Epithelial cell of esophagus (primary cell): Measurements from ENCODE around the gene TLK1.
"Not testable (repeated sequence)": the region's sequence is repeated elsewhere in the genome, so short reads cannot be mapped to it uniquely, and the experiment has no call there.

Experiments
- DNase-seq: peaks from one replicate; pipeline ENCODE4 v3.0.0; 2010; ENCODE audit warnings: low read depth
- H3K4me3 ChIP-seq: 2 replicates; pipeline ENCODE4 v1.5.1; 2011; ENCODE audit warnings: mild to moderate bottlenecking, low read length, control low read depth
- TF ChIP-seq, protein P1 (sequence below): IDR thresholded peaks from 2 replicates; pipeline ENCODE4 v1.5.1; 2011; ENCODE audit warnings: low read depth, mild to moderate bottlenecking, low read length, control low read depth, inconsistent platforms; ENCODE audit not compliant: insufficient read depth; ENCODE audit errors: missing control alignments

The TLK1 gene

GRCh38 chr2:171100370-171100769, 60.3 kb downstream of the TLK1 start:
- TF ChIP-seq, protein P1, sequence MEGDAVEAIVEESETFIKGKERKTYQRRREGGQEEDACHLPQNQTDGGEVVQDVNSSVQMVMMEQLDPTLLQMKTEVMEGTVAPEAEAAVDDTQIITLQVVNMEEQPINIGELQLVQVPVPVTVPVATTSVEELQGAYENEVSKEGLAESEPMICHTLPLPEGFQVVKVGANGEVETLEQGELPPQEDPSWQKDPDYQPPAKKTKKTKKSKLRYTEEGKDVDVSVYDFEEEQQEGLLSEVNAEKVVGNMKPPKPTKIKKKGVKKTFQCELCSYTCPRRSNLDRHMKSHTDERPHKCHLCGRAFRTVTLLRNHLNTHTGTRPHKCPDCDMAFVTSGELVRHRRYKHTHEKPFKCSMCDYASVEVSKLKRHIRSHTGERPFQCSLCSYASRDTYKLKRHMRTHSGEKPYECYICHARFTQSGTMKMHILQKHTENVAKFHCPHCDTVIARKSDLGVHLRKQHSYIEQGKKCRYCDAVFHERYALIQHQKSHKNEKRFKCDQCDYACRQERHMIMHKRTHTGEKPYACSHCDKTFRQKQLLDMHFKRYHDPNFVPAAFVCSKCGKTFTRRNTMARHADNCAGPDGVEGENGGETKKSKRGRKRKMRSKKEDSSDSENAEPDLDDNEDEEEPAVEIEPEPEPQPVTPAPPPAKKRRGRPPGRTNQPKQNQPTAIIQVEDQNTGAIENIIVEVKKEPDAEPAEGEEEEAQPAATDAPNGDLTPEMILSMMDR = no peak
- no peak for DNase-seq
- H3K4me3 ChIP-seq = no peak overlapping the region

GRCh38 chr2:171098607-171099006, 62.1 kb downstream of the TLK1 start:
- H3K4me3 ChIP-seq = no peak overlapping the region
- TF ChIP-seq, protein P1 = no peak
- DNase-seq = no peak

DNA sequence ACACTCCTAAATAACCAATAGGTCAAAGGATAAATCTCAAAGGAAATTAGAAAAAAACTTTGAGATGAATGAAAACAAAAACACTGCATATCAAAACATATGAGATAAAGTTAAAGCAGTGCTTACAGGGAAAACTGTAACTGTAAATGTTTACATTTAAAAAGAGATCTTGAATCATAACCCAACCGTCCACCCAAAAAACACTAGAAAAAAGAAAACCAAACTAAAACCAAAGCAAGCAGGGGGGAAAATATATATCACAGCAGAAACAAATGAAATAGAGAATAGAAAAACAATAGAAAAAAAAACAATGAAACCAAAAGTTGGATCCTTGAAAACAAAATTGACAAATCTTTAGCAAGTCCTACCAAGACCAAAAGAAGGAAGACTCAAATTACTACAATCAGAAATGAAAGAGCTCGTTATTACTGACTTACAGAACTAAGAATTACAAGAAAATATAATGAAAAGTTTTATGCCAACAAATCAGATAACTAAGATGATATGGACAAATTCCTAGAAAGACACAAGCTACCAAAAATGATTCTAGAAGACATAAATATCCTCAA, 65.6 kb downstream of the TLK1 start:
- H3K4me3 ChIP-seq = no peak overlapping the region
- DNase-seq = no peak
- TF ChIP-seq, protein P1 = no peak

- not testable (repeated sequence) for DNase-seq, H3K4me3 ChIP-seq
Observed at GRCh38 chr2:171091517-171091916, 69.2 kb downstream of the TLK1 start.

GRCh38 chr2:171089489-171089888, 71.2 kb downstream of the TLK1 start:
- TF ChIP-seq, protein P1 = no peak
- no peak for DNase-seq
- no peak overlapping the region for H3K4me3 ChIP-seq

DNA sequence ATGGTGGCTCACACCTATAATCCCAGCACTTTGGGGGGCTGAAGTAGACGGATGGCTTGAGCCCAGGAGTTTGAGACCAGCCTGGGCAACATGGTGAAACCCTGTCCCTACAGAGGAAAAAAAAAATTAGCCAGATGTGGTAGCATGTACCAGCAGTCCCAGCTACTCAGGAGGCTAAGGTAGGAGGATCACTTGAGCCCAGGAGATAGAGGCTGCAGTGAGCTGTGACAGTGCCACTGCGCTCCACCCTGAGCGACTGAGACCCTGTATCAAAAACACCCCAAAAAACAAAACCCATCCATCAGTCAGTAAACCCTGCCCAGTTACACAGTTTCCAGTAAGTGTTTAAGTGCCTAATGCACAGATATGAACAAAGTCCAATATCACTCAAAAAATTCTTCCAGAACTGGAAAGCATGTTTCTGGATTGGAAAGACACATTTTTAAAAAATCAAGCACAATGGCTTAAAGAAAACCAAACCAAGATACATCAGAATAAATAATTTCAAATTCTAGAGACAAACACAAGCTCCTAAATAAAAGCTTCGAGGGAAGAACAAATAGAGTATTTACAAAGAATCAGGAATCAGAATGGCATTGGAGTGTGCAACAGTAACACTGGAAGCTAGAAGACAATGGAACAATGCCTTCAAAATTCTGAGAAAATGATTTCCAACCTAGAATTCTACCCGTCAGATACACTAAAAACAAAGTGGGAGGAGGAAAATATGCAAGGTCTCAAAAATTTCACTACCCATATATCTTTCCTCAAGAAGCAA, 72.4 kb downstream of the TLK1 start:
- H3K4me3 ChIP-seq = no peak overlapping the region
- TF ChIP-seq, protein P1 = no peak
- DNase-seq = no peak

DNA sequence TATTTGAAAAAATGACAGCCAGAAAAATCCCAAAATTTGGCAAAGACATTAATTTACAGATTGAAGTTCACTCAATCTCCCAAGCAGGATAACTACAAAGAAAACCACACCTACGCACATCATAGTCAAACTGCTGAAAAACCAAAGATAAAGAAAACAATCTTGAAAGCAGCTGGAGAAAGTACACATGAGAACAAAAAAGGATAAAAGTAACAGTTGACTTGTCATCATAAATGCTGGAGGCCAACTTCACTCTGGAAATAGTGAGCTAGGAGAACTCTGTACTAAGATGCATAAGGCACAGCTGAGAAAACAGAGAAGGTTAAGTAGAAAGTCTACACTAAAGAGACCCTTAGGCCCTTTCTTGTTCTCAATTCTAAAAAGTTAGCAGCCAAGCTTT, 73.1 kb downstream of the TLK1 start:
- H3K4me3 ChIP-seq = no peak overlapping the region
- no peak for DNase-seq
- TF ChIP-seq, protein P1 = no peak
